OCI-LY1 (cell line): ENCODE measurements around the gene SLC19A1.

Source experiments
- H2AFZ ChIP-seq: fragments of 200-600 bp; sonication (generic), shearing (Covaris generic); 2 replicates; pipeline ENCODE4 v1.6.0; 2014; ENCODE audit warnings: antibody characterized with exemption, mild to moderate bottlenecking, low read length
- H3F3A ChIP-seq: fragments of 200-600 bp; sonication (generic), shearing (Covaris generic); 2 replicates; pipeline ENCODE4 v1.6.0; 2014; ENCODE audit warnings: mild to moderate bottlenecking, antibody characterized with exemption, low read length, moderate library complexity; ENCODE audit not compliant: insufficient read depth
- H3K27ac ChIP-seq: fragments of 200-600 bp; sonication (generic); 2 replicates; pipeline ENCODE4 v1.5.1; 2014; ENCODE audit warnings: low read length, mixed run types, mild to moderate bottlenecking, low read depth; ENCODE audit not compliant: poor library complexity, severe bottlenecking
- H3K27me3 ChIP-seq: fragments of 200-600 bp; sonication (generic); 2 replicates; pipeline ENCODE4 v1.6.0; 2014; ENCODE audit warnings: antibody characterized with exemption, mild to moderate bottlenecking, low read length, moderate library complexity; ENCODE audit not compliant: insufficient read depth
- H3K36me3 ChIP-seq: fragments of 200-600 bp; sonication (generic); 2 replicates; pipeline ENCODE4 v1.6.1; 2014; ENCODE audit warnings: mild to moderate bottlenecking, antibody characterized with exemption, low read length, moderate library complexity, mixed read lengths; ENCODE audit not compliant: insufficient read depth
- H3K4me1 ChIP-seq: fragments of 200-600 bp; sonication (generic); 2 replicates; pipeline ENCODE4 v1.5.1; 2014; ENCODE audit warnings: mild to moderate bottlenecking, low read length, moderate library complexity; ENCODE audit not compliant: insufficient read depth, severe bottlenecking
- H3K4me2 ChIP-seq: fragments of 200-600 bp; sonication (generic), shearing (Covaris generic); 2 replicates; pipeline ENCODE4 v1.6.1; 2014; ENCODE audit warnings: low read length
- H3K4me3 ChIP-seq: fragments of 200-600 bp; sonication (generic); 2 replicates; pipeline ENCODE4 v1.5.1; 2014; ENCODE audit warnings: low read length, low read depth, mild to moderate bottlenecking, mixed read lengths; ENCODE audit not compliant: poor library complexity, severe bottlenecking
- H3K79me2 ChIP-seq: fragments of 200-600 bp; shearing (Covaris generic); 2 replicates; pipeline ENCODE4 v1.6.1; 2016; ENCODE audit warnings: mixed run types, low read length, mixed read lengths; ENCODE audit not compliant: insufficient read depth
- H3K9ac ChIP-seq: fragments of 200-600 bp; sonication (generic), shearing (Covaris generic); 2 replicates; pipeline ENCODE4 v1.6.1; 2014; ENCODE audit warnings: mild to moderate bottlenecking, low read length, mixed read lengths
- H3K9me2 ChIP-seq: fragments of 200-600 bp; sonication (generic), shearing (Covaris generic); 2 replicates; pipeline ENCODE4 v1.6.1; 2014; ENCODE audit warnings: low read depth, mild to moderate bottlenecking, low read length, mixed read lengths
- H3K9me3 ChIP-seq: fragments of 200-600 bp; shearing (Covaris generic); 2 replicates; pipeline ENCODE4 v1.6.1; 2014; ENCODE audit warnings: low read length, mixed read lengths
- H4K20me1 ChIP-seq: fragments of 200-600 bp; sonication (generic), shearing (Covaris generic); 2 replicates; pipeline ENCODE4 v1.6.0; 2016; ENCODE audit warnings: mild to moderate bottlenecking, low read length; ENCODE audit not compliant: insufficient read depth
- CTCF ChIP-seq: fragments of 200-600 bp; sonication (generic), shearing (Covaris generic); IDR thresholded peaks from 2 replicates; pipeline ENCODE4 v1.5.1; 2017; ENCODE audit warnings: mild to moderate bottlenecking, antibody characterized with exemption, low read length, moderate library complexity, mixed read lengths
- EZH2 ChIP-seq: fragments of 200-600 bp; sonication (generic), shearing (Covaris generic); IDR thresholded peaks from 2 replicates; pipeline ENCODE4 v1.8.0; 2017; ENCODE audit warnings: borderline replicate concordance, mixed run types, mild to moderate bottlenecking, antibody characterized with exemption, low read length, moderate library complexity, mixed read lengths

Gene SLC19A1

GRCh38 chr21:45537746-45538291 is 4.4 kb downstream of the SLC19A1 start:
- H3K4me3 ChIP-seq: no peak overlapping the region
- no peaks in the 10 kb centered on the region for H3F3A ChIP-seq
- no peak overlapping the region for H3K4me2 ChIP-seq
- no peaks in the 10 kb centered on the region for H3K27me3 ChIP-seq
- H3K79me2 ChIP-seq: no peaks in the 10 kb centered on the region
- H3K9me3 ChIP-seq: no peaks in the 10 kb centered on the region
- H3K9ac ChIP-seq: no peak overlapping the region
- no peaks in the 10 kb centered on the region for H4K20me1 ChIP-seq
- no peak overlapping the region for H2AFZ ChIP-seq
- H3K9me2 ChIP-seq: no peaks in the 10 kb centered on the region
- H3K27ac ChIP-seq: no peak overlapping the region
- no peaks in the 10 kb centered on the region for H3K36me3 ChIP-seq
- TF ChIP-seq EZH2 (no peak), CTCF (no peak)
- H3K4me1 ChIP-seq: peaks cover 7% of the 10 kb centered on the region

- no peaks in the 10 kb centered on the region for H3K9me3 ChIP-seq
- TF ChIP-seq CTCF (no peak), EZH2 (no peak)
Observed at GRCh38 chr21:45537111-45537745, 5.0 kb downstream of the SLC19A1 start.

GRCh38 chr21:45536301-45537081 is 5.7 kb downstream of the SLC19A1 start:
- H3F3A ChIP-seq: no peaks in the 10 kb centered on the region
- no peak overlapping the region for H3K9ac ChIP-seq
- peaks cover 7% of the 10 kb centered on the region for H3K4me1 ChIP-seq
- no peaks in the 10 kb centered on the region for H3K9me2 ChIP-seq
- H3K4me3 ChIP-seq: no peak overlapping the region
- no peak overlapping the region for H2AFZ ChIP-seq
- H3K27ac ChIP-seq: no peak overlapping the region
- no peak for TF ChIP-seq EZH2
- no peak for TF ChIP-seq CTCF
- no peaks in the 10 kb centered on the region for H4K20me1 ChIP-seq
- H3K79me2 ChIP-seq: no peaks in the 10 kb centered on the region
- no peaks in the 10 kb centered on the region for H3K36me3 ChIP-seq
- H3K27me3 ChIP-seq: no peaks in the 10 kb centered on the region
- H3K4me2 ChIP-seq: no peak overlapping the region
- H3K9me3 ChIP-seq: no peaks in the 10 kb centered on the region

More at GRCh38 chr21:45537111-45537745, 5.0 kb downstream of the SLC19A1 start:
- Histone ChIP-seq H3K9me2 (no peaks in the 10 kb centered on the region), H3K36me3 (no peaks in the 10 kb centered on the region), H3K4me1 (peaks cover 7% of the 10 kb centered on the region), H4K20me1 (no peaks in the 10 kb centered on the region), H3K27ac (no peak overlapping the region), H3F3A (no peaks in the 10 kb centered on the region), H3K27me3 (no peaks in the 10 kb centered on the region), H3K79me2 (no peaks in the 10 kb centered on the region), H3K9ac (no peak overlapping the region), H3K4me2 (no peak overlapping the region), H2AFZ (no peak overlapping the region), H3K4me3 (no peak overlapping the region)
